NB4 (cell line): ENCODE data around the gene OPALIN.

ENCODE experiments used
- CTCF ChIP-seq: IDR thresholded peaks from one replicate; pipeline ENCODE4 v1.5.1; 2012; ENCODE audit warnings: low read depth, low read length
- MAX ChIP-seq: IDR thresholded peaks from 2 replicates; pipeline ENCODE4 v1.6.1; 2011; ENCODE audit warnings: low read depth, low read length
- MYC ChIP-seq: IDR thresholded peaks from 2 replicates; pipeline ENCODE4 v1.6.1; 2011; ENCODE audit warnings: low read depth, low read length
- POLR2A ChIP-seq: IDR thresholded peaks from 2 replicates; pipeline ENCODE4 v1.6.1; 2011; ENCODE audit warnings: mild to moderate bottlenecking; ENCODE audit not compliant: insufficient read length; ENCODE audit errors: extremely low read depth

- TF ChIP-seq MAX (no peak), CTCF (peak; percentile 84), MYC (no peak), POLR2A (no peak)
These were observed 23.9 kb downstream of the OPALIN start for GRCh38 chr10:96334616-96335526.
